Measurements from ENCODE around the gene ZCCHC14.

Gene ZCCHC14

DNA sequence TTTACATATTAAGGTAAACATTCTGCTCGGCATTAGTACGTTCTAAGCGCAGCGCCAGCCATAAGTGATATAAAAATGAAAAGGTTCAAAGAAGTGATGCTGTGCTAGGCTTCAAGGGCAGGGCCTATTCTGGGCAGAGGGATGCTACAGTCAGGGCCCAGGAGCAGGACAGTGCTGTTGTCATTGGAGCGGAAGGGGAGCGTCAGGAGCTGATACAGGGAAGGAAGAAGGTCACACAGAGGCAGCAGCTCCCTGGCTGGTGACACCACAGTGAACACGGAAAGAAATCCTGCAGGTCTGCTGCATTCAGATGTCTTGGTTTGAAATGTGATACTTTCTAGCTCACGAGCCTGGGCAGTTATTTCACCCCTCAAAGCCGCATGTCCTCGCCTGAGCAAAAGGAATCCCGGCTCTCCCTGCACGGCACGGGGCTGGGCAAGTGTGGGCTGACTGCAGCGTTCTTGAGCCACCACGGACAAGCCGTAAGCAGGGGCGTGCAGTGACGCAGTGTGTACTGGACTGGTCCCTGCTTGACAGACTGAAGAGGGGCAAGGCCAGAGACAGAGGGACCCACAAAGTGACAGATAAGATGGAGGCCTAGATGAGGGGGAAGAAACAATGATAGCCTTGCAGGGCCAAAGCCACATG, 41.1 kb downstream of the ZCCHC14 start:
- FAIRE-seq, result no peak

- FAIRE-seq, result no peak
Measured at GRCh38 chr16:87448866-87449265, 44.0 kb downstream of the ZCCHC14 start.

DNA sequence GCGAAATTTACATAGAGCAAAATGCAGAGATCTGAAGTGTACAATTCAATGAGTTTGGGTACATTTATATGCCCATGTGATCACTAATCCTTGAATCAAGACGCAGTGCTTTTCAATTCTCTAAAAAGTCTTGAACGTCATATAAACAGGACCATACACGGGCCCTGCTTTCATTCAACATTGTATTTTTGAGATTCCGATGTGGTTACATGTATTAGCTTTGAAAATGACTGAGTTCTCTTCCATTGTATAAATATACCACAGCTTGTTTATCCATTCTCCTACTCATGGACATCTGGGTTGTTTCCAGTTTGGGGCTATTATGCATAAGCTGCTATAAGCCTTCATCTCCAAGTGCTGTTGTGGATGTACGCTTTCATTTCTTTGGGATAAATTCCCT, 45.5 kb downstream of the ZCCHC14 start:
- no peak for FAIRE-seq

DNA sequence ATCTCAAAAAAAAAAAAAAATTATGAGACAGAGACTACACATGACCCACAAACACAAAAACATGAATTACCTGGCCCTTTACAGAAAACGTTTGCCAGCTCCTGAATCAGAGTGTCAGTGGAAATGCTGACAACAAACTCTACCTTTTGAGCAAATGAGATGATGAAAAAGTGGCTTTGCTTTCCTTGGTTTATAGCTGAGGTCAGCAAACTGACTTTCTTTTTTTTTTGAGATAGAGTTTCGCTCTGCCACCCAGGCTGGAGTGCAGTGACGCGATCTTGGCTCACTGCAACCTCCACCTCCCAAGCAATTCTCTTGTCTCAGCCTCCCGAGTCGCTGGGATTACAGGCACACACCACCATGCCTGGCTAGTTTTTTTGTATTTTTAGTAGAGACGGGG, 46.3 kb downstream of the ZCCHC14 start:
- no peak for FAIRE-seq

GRCh38 chr16:87445486-87445885, 47.3 kb downstream of the ZCCHC14 start:
- FAIRE-seq, result no peak

DNA sequence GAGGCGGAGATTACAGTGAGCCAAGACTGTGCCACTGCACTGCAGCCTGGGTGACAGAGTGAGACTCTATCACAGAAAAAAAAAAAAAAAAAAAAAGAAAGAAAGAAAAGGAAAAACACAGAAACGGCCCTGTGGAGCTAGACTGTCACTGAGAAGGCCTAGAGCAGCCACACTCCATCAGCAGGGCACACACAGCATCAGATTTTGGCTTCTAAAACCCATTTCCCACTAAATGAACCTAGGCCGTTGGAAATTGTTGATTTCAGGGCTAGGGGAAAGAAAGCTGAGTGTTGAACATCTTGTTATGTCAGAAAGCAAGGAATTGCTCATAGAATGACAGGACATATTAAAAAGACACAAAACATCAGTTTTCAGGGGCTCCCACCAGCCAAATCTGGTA, 48.9 kb downstream of the ZCCHC14 start:
- FAIRE-seq, result no peak

DNA sequence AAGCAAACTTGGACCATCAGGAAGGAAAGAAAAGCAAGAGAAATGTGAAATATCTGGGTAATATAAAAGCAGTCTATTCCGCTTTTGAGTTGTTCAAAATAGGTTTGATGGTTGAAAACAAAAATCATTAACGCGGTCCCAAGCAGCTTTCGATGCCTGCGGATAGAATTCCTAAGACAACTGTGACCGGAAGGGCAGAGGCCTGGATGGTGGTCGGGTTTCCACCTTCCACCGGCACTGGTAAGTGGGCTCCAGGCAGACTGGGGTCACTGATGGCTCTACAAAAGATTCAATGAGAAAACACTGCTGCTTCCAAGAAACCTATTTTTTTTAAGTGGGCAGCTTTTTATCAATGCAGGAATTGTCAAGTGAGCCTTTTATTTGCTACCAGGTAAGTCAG, 49.8 kb downstream of the ZCCHC14 start:
- no peak for FAIRE-seq

DNA sequence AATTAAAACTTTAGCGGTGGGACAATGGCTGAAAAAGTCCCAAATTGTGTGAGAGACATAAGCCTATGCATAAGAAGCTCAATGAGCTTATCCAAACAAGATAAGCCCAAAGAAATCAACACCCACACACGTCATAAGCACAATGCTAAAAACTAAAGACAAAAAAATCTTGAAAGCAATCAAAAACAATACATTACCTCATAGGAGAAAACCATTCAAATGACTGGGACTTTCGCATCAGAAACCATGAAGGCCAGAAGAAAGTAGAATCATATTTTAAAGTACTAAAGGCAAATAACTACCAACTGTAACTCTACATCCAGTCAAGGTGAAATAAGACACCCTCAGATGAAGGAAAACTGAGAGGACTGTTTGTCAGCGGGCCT, 50.2 kb downstream of the ZCCHC14 start:
- FAIRE-seq, result no peak

DNA sequence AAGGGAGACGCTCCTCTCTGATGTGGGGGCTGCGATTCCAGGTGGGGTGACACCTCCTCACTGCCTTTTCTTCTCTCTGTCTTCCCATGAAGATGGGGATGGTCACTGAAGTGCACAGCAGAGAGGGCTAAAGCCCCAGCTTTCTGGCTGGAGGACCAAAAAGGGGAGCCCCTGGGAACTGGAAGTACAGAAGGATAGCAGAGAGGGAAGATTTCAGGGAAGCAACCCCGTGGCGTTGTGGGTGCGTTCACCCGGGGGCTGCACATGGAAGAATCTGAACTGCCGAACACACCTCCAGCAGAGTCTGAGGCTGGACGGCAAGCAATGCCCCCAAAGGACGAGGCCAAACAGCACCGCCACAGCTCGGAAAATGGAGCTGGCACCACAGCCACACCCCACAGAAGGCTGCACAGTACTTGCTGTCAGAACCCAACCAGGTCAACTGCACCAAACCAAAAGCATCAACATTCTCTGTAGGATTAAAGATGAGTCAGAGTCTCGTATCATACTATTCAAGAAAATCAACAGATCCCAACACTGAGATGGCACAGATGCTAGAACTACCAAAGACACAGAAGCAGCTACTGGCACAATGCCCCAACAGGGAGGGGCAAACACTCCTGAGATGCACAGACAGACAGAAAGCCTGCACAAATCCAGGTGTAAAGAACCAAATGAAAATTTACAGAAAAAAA, 50.8 kb downstream of the ZCCHC14 start:
- no peak for FAIRE-seq

DNA sequence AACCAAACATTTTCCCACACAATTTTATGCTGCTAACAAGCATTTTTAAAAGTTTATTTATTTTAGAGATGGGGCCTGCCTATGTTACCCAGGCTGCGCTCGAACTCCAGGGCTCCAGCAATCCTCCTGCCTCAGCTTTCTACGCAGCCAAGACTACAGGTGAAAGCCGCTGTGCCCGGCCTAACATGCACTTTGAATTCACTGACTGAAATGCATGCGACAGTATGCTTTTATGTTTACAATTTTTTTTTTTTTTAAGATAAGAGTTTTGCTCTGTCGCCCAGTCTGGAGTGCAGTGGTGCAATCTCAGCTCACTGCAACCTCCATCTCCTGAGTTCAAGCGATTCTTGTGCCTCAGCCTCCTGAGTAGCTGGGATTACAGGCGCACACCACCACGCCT, 52.9 kb downstream of the ZCCHC14 start:
- FAIRE-seq, result no peak

DNA sequence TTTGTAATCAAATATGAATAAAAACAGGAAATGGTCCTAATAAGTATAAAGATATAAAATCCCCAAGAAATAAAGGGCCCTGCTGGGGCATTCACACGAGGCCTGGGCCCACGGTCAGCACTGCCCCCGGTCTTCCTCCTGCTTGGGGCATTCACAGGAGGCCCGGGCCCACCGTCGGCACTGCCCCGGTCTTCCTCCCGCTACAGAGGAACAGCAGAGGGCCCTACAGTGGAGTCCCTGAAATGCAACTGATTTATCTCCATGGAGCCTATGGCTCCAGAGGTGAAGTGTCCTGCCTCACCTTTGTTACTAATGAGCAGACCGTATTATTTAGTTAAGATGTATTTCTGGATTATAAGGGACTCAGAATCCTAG, 54.2 kb downstream of the ZCCHC14 start:
- no peak for FAIRE-seq

GRCh38 chr16:87437911-87438610, 54.8 kb downstream of the ZCCHC14 start:
- no peak for FAIRE-seq

DNA sequence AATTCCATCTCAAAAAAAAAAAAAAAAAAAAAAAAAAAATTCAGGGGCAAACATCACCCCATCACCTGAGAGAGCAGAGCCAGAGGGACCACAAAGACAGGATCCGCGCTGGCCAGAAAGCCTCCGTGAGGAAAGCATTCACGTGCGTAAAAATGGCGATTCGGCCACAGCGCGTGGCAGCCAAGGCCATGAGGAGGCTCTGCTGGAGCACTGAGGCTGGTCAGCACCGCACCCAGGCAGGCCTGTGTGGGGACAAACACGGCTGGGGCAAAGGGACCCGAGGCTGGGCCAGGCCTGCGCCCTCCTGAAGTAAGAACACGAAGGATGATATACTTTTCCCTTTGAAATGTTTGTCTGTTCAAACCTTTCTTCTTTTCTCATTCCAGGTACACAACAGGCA, 55.5 kb downstream of the ZCCHC14 start:
- no peak for FAIRE-seq

- FAIRE-seq, result no peak
Measured at GRCh38 chr16:87436225-87437172, 56.3 kb downstream of the ZCCHC14 start.

DNA sequence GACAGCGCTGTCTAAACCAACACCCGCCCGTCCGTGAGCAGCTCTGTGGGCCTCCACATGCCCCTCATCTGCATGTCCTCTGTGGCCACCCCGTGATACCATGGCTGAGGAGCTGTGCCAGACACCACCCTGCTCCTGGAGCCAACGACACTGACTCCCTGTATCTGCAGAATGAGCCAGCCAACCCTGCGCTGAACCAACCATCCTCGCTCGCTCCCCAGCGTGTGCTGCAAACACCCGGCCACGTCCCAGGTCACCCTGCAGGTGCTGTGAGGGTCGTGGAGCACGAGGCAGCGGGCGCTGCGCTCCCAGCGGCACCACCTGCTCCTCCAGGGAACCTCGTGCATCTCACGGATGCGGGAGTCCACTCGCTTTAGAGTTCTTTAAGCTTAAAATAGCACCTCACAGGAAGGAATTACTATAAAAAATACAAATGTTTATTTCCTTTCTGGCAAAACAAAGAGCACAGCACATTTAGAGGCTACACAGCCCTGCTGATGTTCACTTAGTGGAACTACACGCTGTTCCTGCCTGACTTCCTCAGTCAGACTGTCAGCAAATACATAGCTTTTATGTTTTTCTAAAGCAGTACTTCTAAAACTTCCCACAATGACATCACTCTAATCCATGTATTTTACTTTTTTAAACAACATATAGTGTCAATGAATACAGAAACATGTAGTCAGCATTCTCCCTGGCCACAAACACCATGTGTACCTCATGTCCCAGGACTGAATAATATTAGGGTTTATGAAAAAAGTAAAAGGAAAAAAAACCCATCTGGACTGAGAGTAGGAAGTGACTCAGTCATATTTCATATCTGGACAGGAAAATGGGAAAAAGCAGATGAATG, 57.2 kb downstream of the ZCCHC14 start:
- no peak for FAIRE-seq

DNA sequence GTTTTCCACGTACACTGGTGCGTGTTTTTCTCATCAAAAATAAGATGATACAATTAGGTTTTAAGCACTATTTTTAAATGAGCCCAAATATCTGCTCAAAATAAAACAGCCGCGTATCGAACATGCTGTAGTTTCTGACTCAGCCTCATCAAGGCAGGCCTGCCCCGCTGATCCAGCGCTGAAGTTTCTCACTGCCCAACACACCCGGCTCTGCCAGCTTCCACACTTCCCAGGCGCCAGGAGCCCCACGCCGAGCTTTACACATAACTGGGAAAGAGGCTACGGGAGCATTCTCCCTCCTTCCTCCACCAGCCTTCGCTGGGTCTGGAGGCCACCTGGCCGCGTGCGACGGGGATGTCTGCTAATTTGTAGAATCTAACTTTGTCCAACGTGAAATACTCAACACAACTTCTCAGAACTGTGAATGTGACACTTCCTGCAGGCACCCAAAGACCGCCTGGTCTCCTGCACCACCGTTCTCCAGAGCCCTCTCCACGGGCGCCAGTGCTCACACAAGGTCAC, 58.6 kb downstream of the ZCCHC14 start:
- FAIRE-seq, result no peak

DNA sequence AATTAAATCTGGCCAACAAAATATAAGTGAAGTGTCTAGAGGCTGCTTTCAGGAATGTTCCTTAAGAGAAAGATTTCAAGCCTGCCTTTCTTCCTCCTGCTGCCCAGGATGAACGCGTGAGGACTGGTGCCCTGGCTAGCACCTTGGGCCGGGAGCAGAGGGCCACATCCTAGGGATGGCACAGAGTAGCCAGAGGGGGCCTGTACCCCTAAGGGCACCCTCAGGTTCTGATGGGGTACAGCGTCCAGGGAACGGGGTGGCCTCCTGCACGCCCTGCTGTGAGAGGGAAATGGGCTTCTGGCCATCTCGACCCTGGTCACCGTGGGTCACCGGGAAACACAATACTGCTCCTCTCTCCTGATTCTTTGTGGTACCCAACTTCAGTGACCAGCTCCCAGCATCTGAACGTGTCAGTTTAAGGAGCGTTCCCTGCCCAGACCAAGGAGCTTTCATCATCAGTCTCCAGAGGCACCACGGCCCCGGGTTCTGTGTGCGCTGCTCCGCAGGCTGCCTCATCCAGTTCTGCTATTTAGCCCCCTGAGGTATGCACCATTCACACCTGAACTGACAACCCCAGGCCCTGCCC, 60.4 kb downstream of the ZCCHC14 start:
- no peak for FAIRE-seq

DNA sequence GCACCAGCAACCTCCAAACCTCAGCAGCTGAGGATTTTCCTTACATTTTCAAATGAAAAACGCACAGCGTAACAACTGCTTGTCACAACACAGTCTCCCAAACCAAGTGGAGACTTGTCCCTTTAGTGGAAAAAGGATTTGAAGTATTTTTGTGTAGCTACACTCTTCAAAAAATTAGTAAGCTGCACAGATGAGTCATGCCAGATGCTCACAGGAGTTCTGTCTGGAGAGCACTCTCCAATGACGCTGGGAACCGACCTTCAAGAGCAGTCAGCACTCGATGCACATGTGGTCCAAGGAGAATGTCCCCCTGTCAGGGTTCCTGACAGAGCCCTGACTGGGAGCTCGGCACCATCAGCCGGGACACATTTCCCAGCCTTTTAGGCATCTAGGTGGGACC, 60.9 kb downstream of the ZCCHC14 start:
- FAIRE-seq, result no peak

DNA sequence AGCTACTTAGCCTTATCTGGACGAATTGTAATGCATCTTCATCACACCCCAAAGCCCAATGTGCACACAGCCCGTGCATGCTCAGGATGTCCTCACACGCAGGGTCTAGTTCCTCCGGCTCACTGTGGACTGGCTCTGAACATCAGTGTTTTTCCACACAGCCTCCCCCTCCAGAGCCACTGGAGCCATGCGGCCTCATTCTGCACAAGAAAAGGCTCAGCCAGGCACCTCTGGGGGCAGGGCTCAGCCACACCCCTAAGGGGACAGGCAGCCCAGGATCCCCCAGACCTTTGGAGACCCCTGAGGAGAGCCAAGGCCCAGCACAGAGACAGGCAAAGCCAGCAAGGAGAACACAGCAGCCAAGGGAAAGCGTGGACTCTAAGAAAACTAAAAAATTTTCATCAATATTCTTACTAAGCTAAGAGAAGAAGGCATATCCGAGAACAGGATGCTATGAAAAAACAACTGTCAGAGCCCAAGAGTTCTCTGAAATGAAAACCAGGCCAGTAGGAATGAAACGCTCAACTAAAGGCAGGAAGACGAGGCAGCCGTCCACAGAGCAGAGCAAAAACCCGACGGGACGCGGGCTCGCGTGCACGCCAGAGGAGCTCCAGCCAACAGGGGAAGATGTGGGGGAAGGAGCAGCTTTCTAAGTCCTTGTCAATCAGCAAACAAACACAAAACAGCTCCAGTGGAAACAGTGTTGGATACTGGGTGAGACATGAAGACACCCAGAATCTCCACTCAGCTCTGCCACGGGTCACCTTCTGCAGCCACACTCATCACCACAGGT, 66.2 kb downstream of the ZCCHC14 start:
- FAIRE-seq, result no peak

DNA sequence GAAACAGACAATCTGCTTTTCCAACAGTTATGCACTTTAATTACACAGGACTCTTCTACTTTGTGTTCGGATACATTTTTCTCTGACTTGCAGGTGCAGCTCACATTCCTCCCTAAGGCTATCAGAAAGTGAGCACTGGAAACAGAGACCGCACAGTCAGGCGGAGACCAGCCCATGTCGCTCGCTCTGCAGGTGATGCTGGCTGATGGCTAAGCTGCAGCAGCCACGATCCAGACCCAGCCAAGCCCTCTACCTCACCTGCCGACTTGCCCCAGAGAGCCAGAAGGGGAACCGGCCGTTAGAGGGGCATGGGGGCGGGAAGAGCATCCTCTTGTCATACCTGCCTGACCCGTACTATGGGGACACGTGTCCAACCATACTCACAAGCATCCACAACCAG, 66.9 kb downstream of the ZCCHC14 start:
- no peak for FAIRE-seq

- no peak for FAIRE-seq
Measured at GRCh38 chr16:87424266-87424665, 68.6 kb downstream of the ZCCHC14 start.
